Testis (tissue), 3 donors: ENCODE results near the gene PAPPA2. TPM values are rescaled to one million over a fixed set of nuclear protein-coding genes. Genes with fewer than 3 reads are reported as not detected.
A peak's percentile ranks its signal among the peaks of the same experiment; 100 is the strongest.

Experiments
- DNase-seq: peaks from one replicate; pipeline ENCODE4 v3.0.0-alpha.2; 2019
- H3K27ac ChIP-seq, 2 donors: fragments of 200-600 bp; sonication (generic); one replicate each; pipeline ENCODE4 v1.5.1; 2019
- H3K27me3 ChIP-seq: fragments of 200-600 bp; sonication (generic); one replicate; pipeline ENCODE4 v1.5.1; 2019
- H3K36me3 ChIP-seq: fragments of 200-600 bp; sonication (generic); one replicate; pipeline ENCODE4 v1.5.1; 2017; ENCODE audit warnings: low read depth; ENCODE audit errors: missing control alignments
- H3K4me1 ChIP-seq: fragments of 200-600 bp; sonication (generic); one replicate; pipeline ENCODE4 v1.5.1; 2019
- H3K4me3 ChIP-seq, 2 donors: fragments of 200-600 bp; sonication (generic); one replicate each; pipeline ENCODE4 v1.5.1; 2017 to 2019
- H3K9me3 ChIP-seq: fragments of 200-600 bp; sonication (generic); one replicate; pipeline ENCODE4 v1.5.1; 2017
- CTCF ChIP-seq, 3 experiments: fragments of 450-650 bp in 2 of 3; fragments of 200-600 bp in 1 of 3; sonication (generic) in 1 of 3; IDR thresholded peaks; one replicate each; pipeline ENCODE4 v1.5.1; 2016 to 2019; ENCODE audit warnings: antibody characterized with exemption in 3 of 3, mild to moderate bottlenecking in 2 of 3, moderate library complexity in 1 of 3
- POLR2A ChIP-seq: fragments of 450-650 bp; IDR thresholded peaks from one replicate; pipeline ENCODE4 v1.6.1; 2017; ENCODE audit warnings: antibody characterized with exemption, mild to moderate bottlenecking, moderate library complexity
- WGBS, 2 donors: methylation state at CpG; one replicate each; pipeline ENCODE4 v1.1.5; 2018; 5-methylcytosine and 5-hydroxymethylcytosine counted together
- intact Hi-C: fragments of 100-400 bp; cut with DNase I; formaldehyde crosslinking; loops from one replicate; pipeline ENCODE4 v1.15.1; 2023; ENCODE audit warnings: low total_unique reads
- polyA plus RNA-seq: library from polyadenylated mRNA; stranded (reverse); fragments of 350-450 nt; fragmentation: Illumina TruSeq; extraction: RNeasy Lipid Tissue Mini Kit (QIAGEN cat#74804); gene quantifications from one replicate; pipeline ENCODE4 v1.2.3, GENCODE V29; 2014; ENCODE audit warnings: low read depth, low replicate concordance; ENCODE audit not compliant: insufficient read depth
- total RNA-seq, 2 donors: library from RNA; depleted of rRNA; stranded (reverse); fragments of >200 nt; gene quantifications; one replicate each; pipeline ENCODE4 v1.2.3, GENCODE V29; 2016

PAPPA2 gene
- total and polyA plus RNA-seq, 3 donors from 2014 or later: 0.80 to 2.2 (median 2.2) TPM

- no peaks in the 10 kb centered on the region for H3K36me3 ChIP-seq
- intact Hi-C loops: no loop called here
- no peak for DNase-seq
Measured at GRCh38 chr1:176878750-176879536, 416.0 kb downstream of the PAPPA2 start.

DNA sequence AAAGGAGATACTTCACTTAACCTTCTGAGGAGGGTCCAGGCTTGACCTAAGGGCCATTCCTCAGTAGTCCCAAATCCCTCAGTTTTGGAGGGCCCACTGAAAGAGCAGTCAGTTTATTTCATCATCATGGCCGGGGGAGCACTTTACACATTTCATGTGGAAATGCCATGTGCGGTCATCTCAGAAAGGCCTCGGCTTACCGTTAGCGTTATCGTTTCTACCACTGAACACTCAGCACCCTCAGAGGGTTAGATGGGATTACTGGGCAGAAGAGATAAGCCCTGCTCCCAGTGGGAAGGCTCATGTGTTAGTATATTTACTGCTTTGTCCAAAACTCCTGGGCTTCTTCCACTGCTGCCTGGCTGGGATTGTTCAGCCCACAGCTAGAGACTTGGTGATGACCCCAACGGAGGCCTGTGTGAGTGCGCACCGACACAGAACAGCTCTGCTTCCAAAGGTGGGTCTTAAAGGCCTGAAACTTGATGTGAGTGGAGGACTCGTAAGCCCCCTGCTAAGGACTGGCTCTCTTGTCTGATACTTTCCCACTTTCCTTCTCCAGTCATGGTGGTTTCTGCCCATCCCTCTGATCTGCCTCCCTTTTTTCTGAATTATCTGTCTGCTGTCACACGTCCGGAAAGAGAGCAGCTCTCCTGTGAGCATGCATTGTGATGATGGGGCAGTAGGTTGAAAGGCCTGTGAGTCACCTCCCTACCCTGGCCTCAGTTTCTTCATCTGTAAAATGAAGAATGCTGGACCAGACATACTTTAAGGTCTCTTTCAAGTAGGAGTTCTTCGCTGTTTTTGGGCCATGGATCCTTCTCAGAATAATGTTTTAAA lies 417.0 kb downstream of the PAPPA2 start:
- H3K9me3 ChIP-seq: no peaks in the 10 kb centered on the region
- H3K4me3 ChIP-seq: no peak overlapping the region
- intact Hi-C loops: no loop called here
- H3K27me3 ChIP-seq: no peaks in the 10 kb centered on the region
- no peak for TF ChIP-seq CTCF (IDR thresholded peaks at IDR 0.05)
- TF ChIP-seq POLR2A: no peak
- DNase-seq: no peak
- no peaks in the 10 kb centered on the region for H3K4me1 ChIP-seq
- WGBS, 2 donors: 91 to 95% methylated on average over 11 to 13 of the region's 13 CpGs
- no peak overlapping the region for H3K27ac ChIP-seq
- no peaks in the 10 kb centered on the region for H3K36me3 ChIP-seq

More at GRCh38 chr1:176878750-176879536, 416.0 kb downstream of the PAPPA2 start:
- Histone ChIP-seq H3K27me3 (no peaks in the 10 kb centered on the region), H3K4me3 (no peak overlapping the region), H3K27ac (no peak overlapping the region), H3K4me1 (no peaks in the 10 kb centered on the region), H3K9me3 (no peaks in the 10 kb centered on the region)
- no peak for TF ChIP-seq CTCF (IDR thresholded peaks at IDR 0.05)
- no peak for TF ChIP-seq POLR2A
- WGBS, 2 donors: 87 to 89% methylated on average over 11 to 12 of the region's 12 CpGs

- 11 to 19% methylated on average over 9 of the region's 9 CpGs for WGBS, 2 donors
- H3K36me3 ChIP-seq: no peaks in the 10 kb centered on the region
- TF ChIP-seq CTCF (IDR thresholded peaks at IDR 0.05) (peak; percentile 85 to 91 (median 86)), POLR2A (no peak)
- intact Hi-C loops: no loop called here
- H3K4me3 ChIP-seq: no peak overlapping the region
- no peaks in the 10 kb centered on the region for H3K4me1 ChIP-seq
- peak; percentile 89 for DNase-seq
- H3K27me3 ChIP-seq: no peaks in the 10 kb centered on the region
- H3K27ac ChIP-seq: no peak overlapping the region
- no peaks in the 10 kb centered on the region for H3K9me3 ChIP-seq
Measured at GRCh38 chr1:176880955-176881595, 418.1 kb downstream of the PAPPA2 start.

- H3K27ac ChIP-seq: no peak overlapping the region
- H3K9me3 ChIP-seq: no peaks in the 10 kb centered on the region
- no peaks in the 10 kb centered on the region for H3K27me3 ChIP-seq
- H3K4me1 ChIP-seq: no peaks in the 10 kb centered on the region
- intact Hi-C loops: no loop called here
- WGBS, 2 donors: 96 to 97% methylated on average over 4 of the region's 4 CpGs
- no peaks in the 10 kb centered on the region for H3K36me3 ChIP-seq
- H3K4me3 ChIP-seq: no peak overlapping the region
- no peak for TF ChIP-seq POLR2A
- no peak for DNase-seq
Measured at GRCh38 chr1:176884286-176884685, 421.3 kb downstream of the PAPPA2 start.

GRCh38 chr1:176884911-176885310 lies 421.9 kb downstream of the PAPPA2 start:
- TF ChIP-seq POLR2A (no peak), CTCF (IDR thresholded peaks at IDR 0.05) (no peak)
- Histone ChIP-seq H3K27me3 (no peaks in the 10 kb centered on the region), H3K9me3 (no peaks in the 10 kb centered on the region), H3K27ac (no peak overlapping the region), H3K4me3 (no peak overlapping the region), H3K4me1 (no peaks in the 10 kb centered on the region), H3K36me3 (no peaks in the 10 kb centered on the region)
- no peak for DNase-seq
- WGBS, 2 donors: 89 to 92% methylated on average over 1 of the region's 1 CpG
- intact Hi-C loops: no loop called here
